Endothelial cell of coronary artery (primary cell): Measurements from ENCODE around the gene GINS3. TPM values are rescaled to one million over a fixed set of nuclear protein-coding genes. Genes with fewer than 3 reads are reported as not detected.

Experiments
- total RNA-seq: library from RNA; depleted of rRNA; stranded (reverse); fragments of >200 nt; gene quantifications from 2 replicates; pipeline ENCODE4 v1.2.3, GENCODE V29; 2014

GINS3 gene
- total RNA-seq, result 3.3 and 8.7 TPM in 2 replicates

DNA sequence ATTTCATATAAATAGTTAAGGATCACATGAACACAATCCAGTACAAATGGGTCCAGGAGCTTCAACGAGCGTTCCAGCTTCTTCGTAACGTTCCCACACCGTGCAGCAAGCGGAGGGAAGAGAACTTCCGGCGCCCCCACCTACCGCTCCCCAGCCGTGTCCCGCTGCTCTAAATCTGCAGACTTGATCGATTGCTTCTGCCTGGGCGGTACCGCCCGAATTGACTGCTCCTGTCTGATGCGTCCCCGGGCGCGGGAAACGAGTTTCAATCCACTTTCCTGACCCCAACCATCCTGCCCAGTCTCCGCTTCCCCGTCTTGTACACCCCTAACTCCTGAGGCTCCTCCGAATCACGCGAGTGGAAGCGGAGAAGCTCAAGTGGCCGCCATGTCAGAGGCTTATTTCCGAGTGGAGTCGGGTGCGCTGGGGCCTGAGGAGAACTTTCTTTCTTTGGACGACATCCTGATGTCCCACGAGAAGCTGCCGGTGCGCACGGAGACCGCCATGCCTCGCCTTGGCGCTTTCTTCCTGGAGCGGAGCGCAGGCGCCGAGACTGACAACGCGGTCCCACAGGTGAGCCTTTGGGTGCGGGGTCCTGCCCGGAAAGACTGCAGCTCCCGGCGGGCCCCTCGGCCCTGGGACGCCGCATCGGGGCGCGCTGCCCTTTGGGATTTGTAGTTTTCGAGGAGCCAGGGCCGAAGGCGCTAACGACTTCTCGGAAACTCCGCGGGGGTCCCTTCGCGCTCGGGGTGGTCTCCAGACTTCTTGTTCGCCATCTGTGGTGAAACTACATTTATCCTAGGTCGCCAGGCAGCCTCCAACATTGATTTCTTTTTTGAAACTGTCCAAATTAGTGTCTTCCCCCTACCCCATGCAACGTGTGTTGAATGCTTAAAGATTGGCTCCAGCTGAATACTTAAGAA, at the start of gene GINS3:
GINS3 (plus strand) TSS at position 257 of the 923 bp plus-strand sequence; CDS start at position 388, 131 bp downstream.

Other genes starting within 250 kb of the GINS3 start
- 34.8 and 51.3 TPM in 2 replicates for gene CSNK2A2, start 194.4 kb upstream of the GINS3 start, total RNA-seq
- not detected in 2 replicates for gene PRSS54, start 97.4 kb upstream of the GINS3 start, total RNA-seq
- 11.0 and 22.7 TPM in 2 replicates for gene NDRG4, start 107.7 kb downstream of the GINS3 start, total RNA-seq
- 8.5 and 12.7 TPM in 2 replicates for gene SETD6, start 123.0 kb downstream of the GINS3 start, total RNA-seq
- 133 and 140 TPM in 2 replicates for gene CNOT1, start 237.4 kb downstream of the GINS3 start, total RNA-seq